ENCODE results near the gene PIGZ. TPM values are rescaled to one million over a fixed set of nuclear protein-coding genes. Genes with fewer than 3 reads are reported as not detected.

The PIGZ gene
- total RNA-seq, 1 donor: 4.0 TPM

DNA sequence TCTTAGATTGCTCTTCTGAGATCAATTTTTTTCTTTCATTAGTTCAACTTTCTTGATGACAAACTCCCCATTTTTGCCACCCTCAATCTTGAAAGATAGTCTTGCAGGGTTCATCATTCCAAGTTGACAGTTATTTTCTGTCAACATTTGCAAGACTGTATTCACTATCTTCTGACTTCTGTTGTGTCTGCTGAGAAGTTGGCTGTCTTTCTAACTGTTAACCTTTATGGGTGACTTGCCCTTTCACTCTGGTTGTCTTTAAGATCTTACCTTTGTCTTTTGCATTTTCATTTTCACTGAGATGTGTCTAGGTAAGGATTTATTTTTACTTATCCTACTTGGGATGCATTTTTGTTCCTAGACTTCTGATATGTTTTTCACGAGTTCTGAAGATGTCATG, 14.6 kb upstream of the PIGZ start:
- Histone ChIP-seq H3K27me3 (ENCODE audit: insufficient read depth, low read length) (peaks cover 16% of the 10 kb centered on the region), H3K9me3 (ENCODE audit: low read depth, low read length) (no peaks in the 10 kb centered on the region), H3K27ac (ENCODE audit: low read depth, low read length) (no peak overlapping the region), H3K36me3 (ENCODE audit: insufficient read depth, low read length) (no peaks in the 10 kb centered on the region), H3K79me2 (ENCODE audit: insufficient read depth, low read length) (no peaks in the 10 kb centered on the region), H3K4me2 (ENCODE audit: insufficient read depth, low read length) (no peak overlapping the region), H3K4me3 (ENCODE audit: insufficient read depth, low read length) (no peak overlapping the region), H4K20me1 (ENCODE audit: insufficient read depth, low read length) (no peaks in the 10 kb centered on the region), H3K4me1 (ENCODE audit: insufficient read depth, low read length) (peaks cover 10% of the 10 kb centered on the region), H2AFZ (ENCODE audit: low read length) (no peak overlapping the region)
- TF ChIP-seq, protein P1, sequence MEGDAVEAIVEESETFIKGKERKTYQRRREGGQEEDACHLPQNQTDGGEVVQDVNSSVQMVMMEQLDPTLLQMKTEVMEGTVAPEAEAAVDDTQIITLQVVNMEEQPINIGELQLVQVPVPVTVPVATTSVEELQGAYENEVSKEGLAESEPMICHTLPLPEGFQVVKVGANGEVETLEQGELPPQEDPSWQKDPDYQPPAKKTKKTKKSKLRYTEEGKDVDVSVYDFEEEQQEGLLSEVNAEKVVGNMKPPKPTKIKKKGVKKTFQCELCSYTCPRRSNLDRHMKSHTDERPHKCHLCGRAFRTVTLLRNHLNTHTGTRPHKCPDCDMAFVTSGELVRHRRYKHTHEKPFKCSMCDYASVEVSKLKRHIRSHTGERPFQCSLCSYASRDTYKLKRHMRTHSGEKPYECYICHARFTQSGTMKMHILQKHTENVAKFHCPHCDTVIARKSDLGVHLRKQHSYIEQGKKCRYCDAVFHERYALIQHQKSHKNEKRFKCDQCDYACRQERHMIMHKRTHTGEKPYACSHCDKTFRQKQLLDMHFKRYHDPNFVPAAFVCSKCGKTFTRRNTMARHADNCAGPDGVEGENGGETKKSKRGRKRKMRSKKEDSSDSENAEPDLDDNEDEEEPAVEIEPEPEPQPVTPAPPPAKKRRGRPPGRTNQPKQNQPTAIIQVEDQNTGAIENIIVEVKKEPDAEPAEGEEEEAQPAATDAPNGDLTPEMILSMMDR (IDR thresholded peaks at IDR 0.05; ENCODE audit: extremely low read depth, low read depth, low read length): no peak
- no peak for DNase-seq (ENCODE audit: insufficient read length, low spot score, missing footprints)

DNA sequence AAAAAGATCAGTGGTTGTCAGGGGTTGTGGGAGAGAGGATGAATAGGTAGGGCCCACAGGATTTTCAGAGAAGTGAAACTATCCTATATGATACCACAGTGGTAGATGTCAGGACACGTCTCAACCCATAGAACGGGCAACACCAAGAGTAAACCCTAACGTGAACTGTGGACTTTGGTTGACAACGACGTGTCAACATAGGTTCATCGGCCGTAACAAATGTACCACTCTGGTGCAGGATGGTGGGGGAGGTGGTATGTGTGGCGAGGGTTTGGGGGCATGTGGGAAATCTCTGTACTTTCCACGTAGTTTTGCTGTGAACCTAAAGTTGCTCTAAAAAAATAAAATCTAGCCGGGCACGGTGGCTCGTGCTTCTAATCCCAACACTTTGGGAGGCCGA, 13.0 kb upstream of the PIGZ start:
- DNase-seq (ENCODE audit: insufficient read length, low spot score, missing footprints): no peak
- no peaks in the 10 kb centered on the region for H4K20me1 ChIP-seq (ENCODE audit: insufficient read depth, low read length)
- no peak overlapping the region for H2AFZ ChIP-seq (ENCODE audit: low read length)
- peaks cover 12% of the 10 kb centered on the region for H3K27me3 ChIP-seq (ENCODE audit: insufficient read depth, low read length)
- no peaks in the 10 kb centered on the region for H3K79me2 ChIP-seq (ENCODE audit: insufficient read depth, low read length)
- H3K9me3 ChIP-seq (ENCODE audit: low read depth, low read length): no peaks in the 10 kb centered on the region
- H3K27ac ChIP-seq (ENCODE audit: low read depth, low read length): no peak overlapping the region
- no peaks in the 10 kb centered on the region for H3K36me3 ChIP-seq (ENCODE audit: insufficient read depth, low read length)
- TF ChIP-seq, protein P1 (IDR thresholded peaks at IDR 0.05; ENCODE audit: extremely low read depth, low read depth, low read length): no peak
- H3K4me1 ChIP-seq (ENCODE audit: insufficient read depth, low read length): peaks cover 10% of the 10 kb centered on the region
- H3K4me2 ChIP-seq (ENCODE audit: insufficient read depth, low read length): no peak overlapping the region
- no peak overlapping the region for H3K4me3 ChIP-seq (ENCODE audit: insufficient read depth, low read length)

DNA sequence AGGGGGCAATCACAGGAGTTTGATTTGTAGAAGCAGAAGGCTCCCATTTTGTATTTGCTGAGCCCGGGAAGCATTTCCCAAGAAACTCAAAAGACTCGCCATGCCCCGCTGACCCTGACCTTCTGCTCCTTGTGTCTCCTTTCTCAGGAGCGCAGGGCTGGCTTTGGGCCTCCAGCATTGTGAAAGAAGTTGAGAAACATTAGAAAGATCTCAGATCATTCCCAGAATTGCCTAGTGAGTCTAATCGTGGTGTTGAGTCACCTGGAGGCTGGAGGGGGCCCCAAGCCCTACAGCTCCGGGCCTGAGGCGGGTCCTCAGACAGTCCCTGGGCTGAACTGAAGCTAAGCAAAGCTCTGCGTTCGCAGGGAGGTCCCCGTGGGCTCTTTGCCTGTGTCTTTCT, 10.9 kb upstream of the PIGZ start:
- Histone ChIP-seq H3K79me2 (ENCODE audit: insufficient read depth, low read length) (no peaks in the 10 kb centered on the region), H2AFZ (ENCODE audit: low read length) (peak overlapping the region; percentile 54), H4K20me1 (ENCODE audit: insufficient read depth, low read length) (no peaks in the 10 kb centered on the region), H3K27ac (ENCODE audit: low read depth, low read length) (no peak overlapping the region), H3K4me2 (ENCODE audit: insufficient read depth, low read length) (no peak overlapping the region), H3K9me3 (ENCODE audit: low read depth, low read length) (no peaks in the 10 kb centered on the region), H3K27me3 (ENCODE audit: insufficient read depth, low read length) (peaks cover 7% of the 10 kb centered on the region), H3K4me3 (ENCODE audit: insufficient read depth, low read length) (no peak overlapping the region), H3K4me1 (ENCODE audit: insufficient read depth, low read length) (peaks cover 10% of the 10 kb centered on the region), H3K36me3 (ENCODE audit: insufficient read depth, low read length) (no peaks in the 10 kb centered on the region)
- TF ChIP-seq, protein P1 (IDR thresholded peaks at IDR 0.05; ENCODE audit: extremely low read depth, low read depth, low read length): no peak
- DNase-seq (ENCODE audit: insufficient read length, low spot score, missing footprints): peak; percentile 89

DNA sequence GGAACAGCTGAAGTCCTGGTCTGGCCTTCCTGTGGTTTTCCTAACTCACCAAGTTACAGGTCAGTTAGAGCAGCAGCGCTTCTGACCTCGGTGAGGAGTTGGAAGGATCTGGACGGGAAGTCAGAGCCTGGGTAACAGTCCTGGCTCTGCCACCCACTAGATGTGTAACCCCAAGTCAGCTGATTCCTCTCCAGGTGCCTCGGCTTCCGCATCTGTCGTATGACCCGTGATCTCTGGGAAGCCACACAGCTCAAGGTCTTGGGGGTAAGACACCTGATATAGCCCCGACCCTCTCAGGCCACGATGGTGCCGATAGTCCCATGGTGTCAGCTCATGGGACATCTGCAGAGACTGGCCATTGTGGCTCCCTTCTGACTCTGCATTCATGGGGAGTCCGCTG, 8.3 kb upstream of the PIGZ start:
- H2AFZ ChIP-seq (ENCODE audit: low read length): no peak overlapping the region
- no peaks in the 10 kb centered on the region for H4K20me1 ChIP-seq (ENCODE audit: insufficient read depth, low read length)
- H3K36me3 ChIP-seq (ENCODE audit: insufficient read depth, low read length): no peaks in the 10 kb centered on the region
- H3K4me3 ChIP-seq (ENCODE audit: insufficient read depth, low read length): no peak overlapping the region
- no peaks in the 10 kb centered on the region for H3K79me2 ChIP-seq (ENCODE audit: insufficient read depth, low read length)
- DNase-seq (ENCODE audit: insufficient read length, low spot score, missing footprints): no peak
- TF ChIP-seq, protein P1 (IDR thresholded peaks at IDR 0.05; ENCODE audit: extremely low read depth, low read depth, low read length): no peak
- H3K27me3 ChIP-seq (ENCODE audit: insufficient read depth, low read length): no peaks in the 10 kb centered on the region
- peaks cover 10% of the 10 kb centered on the region for H3K4me1 ChIP-seq (ENCODE audit: insufficient read depth, low read length)
- H3K9me3 ChIP-seq (ENCODE audit: low read depth, low read length): no peaks in the 10 kb centered on the region
- no peak overlapping the region for H3K4me2 ChIP-seq (ENCODE audit: insufficient read depth, low read length)
- no peak overlapping the region for H3K27ac ChIP-seq (ENCODE audit: low read depth, low read length)
